Left lobe of liver (tissue), 2 donors: ENCODE data around the gene ACY1. TPM values are rescaled to one million over a fixed set of nuclear protein-coding genes. Genes with fewer than 3 reads are reported as not detected.

ENCODE experiments used
- ATAC-seq: fragments of 200-7000 bp; cut with Tn5 transposase; one replicate; pipeline ENCODE4 v1.9.1; 2020; ENCODE audit warnings: mild to moderate bottlenecking, moderate library complexity
- DNase-seq: peaks from one replicate; pipeline ENCODE4 v3.0.0-alpha.2; 2020; ENCODE audit warnings: low spot score
- total RNA-seq: library from RNA; stranded (reverse); gene quantifications from one replicate; pipeline ENCODE4 v1.2.1, GENCODE V29; 2021
- donor health status: DM: no; HTN: no; CAD: no; lungs with moderate emphysema.
- donor health status: DM: no; HTN: yes; CAD: no.

ACY1 gene
- 301 TPM for total RNA-seq

DNA sequence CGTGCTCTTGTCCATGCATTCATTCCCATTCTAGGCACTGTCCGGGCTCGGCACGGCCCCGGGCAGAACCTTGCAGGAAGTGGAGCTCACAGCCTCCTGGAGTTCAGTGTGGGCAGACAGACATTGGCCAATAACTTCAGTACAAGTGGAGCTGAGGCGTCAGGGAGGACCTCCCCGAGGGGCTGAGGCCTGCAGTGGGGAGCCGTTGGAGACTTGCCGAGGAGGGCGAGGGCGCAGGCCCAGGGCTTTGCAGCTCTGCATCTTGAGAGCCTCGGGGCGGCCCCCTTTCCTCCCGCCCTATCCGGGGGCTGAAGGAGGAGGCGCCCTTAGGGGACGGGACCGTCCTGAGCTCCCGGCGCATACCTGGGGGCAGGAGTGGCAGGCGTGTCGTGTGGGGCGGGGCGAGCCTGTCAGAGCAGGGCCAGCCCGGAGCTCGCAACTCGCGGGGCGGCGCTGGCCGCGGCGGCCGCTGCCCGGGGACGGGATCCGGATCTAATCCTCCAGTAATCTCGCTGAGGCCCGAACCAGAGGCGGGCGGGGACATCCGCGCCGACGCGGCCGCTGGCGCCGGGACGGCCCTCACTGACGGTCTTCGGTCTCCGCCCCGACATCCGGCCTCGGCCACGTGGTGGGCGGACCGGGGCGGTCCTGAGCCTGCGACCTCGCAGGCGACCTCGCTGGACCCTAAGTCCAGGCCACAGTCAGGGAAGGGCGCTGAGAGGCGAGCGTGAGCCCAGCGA, at the start of gene ACY1:
Gene ACY1 (plus strand): TSS at position 698 of the 740 bp plus-strand sequence. CDS start 530 bp downstream, outside the sequence.
- ATAC-seq: peak; percentile 83
- peak; percentile 98 for DNase-seq

- ATAC-seq: no peak
- no peak for DNase-seq
Measured at GRCh38 chr3:51934139-51934850, 49.0 kb upstream of the ACY1 start.

DNA sequence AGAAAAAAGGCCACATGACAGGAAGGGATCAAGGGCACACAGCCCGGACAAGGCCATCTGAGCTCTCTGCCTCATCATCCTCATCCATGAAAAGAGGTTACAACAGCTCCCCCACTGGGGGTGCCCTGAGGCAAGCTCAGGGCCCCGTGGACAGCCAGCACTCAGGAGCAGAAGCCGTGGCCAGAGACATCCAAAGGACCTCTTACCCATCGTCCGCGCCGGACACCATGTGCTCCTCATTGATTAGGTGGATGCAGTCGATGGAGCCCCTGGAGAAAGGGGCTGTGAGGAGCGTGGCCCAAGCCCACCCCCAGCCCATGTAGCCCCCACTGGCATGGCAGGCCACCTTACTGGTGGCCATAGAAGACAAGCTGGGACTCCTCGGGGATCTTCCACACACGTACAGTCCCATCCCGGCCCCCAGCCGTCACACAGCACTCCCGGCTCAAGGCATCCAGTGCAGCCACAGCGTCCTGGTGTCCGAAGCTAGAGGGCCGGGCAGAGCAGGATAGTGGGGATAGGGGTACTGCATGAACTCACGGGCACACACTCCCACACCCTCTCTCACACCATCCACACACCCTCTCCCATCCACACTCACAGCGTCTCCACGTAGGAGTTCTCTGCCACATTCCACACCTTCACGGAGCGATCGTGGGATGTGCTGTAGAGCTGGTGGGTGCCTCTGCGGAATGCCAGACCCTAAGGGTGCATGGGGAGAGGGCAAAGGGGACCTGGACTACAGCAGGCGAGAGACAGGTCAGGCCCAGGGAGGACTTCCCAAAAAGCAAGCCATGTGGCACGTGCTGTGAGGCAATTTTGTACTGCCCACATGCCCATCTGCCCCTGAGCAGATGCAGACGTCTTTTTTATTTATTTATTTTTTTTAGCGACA, 48.1 kb upstream of the ACY1 start:
- peak; percentile 15 for ATAC-seq
- no peak for DNase-seq

- DNase-seq (no peak), ATAC-seq (no peak)
Measured at GRCh38 chr3:51935886-51936755, 47.2 kb upstream of the ACY1 start.

- no peak for DNase-seq
- no peak for ATAC-seq
Measured at GRCh38 chr3:51937014-51937413, 46.3 kb upstream of the ACY1 start.

- no peak for ATAC-seq
Measured at GRCh38 chr3:51937611-51938450, 45.5 kb upstream of the ACY1 start.

DNA sequence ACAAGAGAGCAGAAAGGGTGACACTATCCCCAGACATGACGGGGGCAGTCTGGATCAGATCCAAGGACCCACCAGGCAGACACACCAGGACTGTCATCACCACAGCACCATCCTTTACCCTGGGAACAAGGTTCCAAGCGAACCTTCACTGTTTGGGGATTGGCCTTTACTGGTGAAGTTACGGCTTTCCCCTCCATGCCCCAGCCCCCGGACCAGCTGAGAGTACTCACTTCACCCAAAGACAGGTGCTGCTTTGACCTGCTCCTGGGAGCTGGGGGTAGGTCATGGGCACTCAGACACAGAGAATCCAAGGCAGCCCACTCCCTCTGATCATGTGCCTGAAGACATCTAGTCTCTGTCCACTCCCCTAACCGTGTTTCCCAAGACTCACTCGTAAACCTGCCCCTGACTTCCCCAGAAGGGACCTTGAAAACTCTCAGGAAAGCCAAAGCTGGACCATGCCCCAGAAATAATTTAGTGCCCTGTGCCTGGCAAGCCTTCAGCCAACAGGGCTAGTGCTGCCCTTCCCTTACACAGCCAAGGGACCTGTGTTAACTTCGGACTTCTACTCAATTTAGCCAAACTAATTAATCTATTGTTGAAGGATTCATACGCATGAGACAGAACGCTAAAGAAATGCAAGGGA, 44.4 kb upstream of the ACY1 start:
- DNase-seq (no peak), ATAC-seq (no peak)

More at GRCh38 chr3:51937611-51938450, 45.5 kb upstream of the ACY1 start:
- DNase-seq: no peak

DNA sequence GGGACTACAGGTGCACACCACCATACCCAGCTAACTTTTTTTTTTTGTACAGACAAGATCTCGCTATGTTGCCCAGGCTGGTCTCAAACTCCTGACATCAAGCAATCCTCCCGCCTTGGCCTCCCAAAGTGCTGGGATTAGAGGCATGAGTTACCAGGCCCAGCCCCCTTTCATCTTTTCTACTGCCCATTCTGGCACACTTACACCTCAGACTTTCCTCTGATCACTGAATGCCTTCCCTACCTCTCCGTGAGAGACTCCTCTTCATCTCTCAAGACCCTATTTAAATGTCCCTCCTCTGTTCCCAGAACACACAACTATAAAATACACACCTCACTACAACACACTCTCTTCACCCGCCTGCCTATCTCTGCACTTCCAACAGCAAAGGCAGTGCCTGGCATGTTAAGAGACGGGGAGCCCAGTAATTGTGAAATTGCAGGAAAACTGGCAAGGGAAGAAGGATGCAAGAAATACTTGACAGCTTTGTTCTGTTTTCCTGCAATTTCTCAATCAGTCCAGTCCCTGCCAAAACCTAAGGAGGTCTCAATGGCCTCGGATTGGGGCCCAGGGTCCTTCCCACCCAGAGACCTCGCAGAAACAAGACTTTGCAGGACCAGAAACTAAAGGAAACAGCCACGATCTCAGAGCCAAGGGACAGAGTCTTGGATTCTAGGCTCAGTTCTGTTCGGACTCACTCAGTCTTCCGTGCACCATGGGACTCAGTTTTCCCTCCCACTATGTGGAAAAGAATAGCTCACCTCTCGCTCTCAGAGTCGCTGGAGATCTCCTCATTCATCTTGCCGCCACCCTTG, 42.5 kb upstream of the ACY1 start:
- ATAC-seq (no peak), DNase-seq (no peak)

DNA sequence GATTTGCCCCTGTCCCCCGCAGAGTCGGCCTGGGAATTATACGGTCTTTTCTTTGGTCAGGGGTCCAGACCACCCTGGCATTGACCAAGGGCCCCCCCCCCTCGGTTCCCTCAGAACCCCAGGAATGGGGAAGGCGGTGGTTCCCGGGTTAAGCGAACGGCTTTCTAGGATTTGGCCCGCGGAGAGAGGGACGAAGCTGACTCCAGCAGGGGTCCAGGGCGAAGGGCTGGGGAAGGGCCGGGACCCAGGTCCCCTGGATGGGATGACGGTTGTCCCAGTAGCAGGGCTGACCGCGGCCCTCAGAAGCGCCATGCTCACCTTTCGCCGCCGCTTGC, 41.9 kb upstream of the ACY1 start:
- no peak for DNase-seq
- no peak for ATAC-seq

DNA sequence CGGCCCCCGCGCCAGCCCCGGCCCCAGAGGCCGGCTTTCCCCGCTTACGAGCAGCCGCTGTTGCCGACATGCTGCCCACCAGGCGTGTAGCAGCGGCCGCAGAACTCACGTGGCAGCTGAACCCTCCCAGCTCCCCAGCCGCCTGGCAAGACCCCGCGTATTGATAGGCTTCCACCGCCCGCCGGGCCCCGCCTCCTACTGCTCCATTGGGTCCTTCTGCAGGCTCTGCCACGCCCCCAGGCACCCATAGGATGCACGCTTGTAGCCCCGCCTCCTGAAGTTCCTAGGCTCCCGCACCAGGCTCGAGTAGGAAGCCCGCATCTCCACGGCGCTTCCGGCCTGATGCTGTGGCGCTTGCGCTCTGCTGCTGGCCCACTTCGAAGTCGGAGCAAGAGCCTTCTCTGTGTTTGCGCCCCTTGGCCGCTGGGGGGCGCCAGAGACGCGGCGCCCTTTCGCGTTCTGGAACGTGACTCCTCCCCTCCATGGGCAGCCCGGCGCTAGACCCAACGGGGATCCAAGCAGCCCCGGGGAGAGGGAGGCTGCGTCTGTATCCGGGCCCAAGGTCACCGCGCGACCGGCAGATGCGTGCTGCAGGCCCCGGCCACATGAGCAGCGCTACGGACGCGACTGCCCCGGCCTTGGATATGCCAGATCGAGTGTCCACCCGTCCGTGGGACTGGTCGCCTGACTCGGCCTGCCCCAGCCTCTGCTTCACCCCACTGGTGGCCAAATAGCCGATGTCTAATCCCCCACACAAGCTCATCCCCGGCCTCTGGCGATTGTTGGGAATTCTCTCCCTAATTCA, 41.3 kb upstream of the ACY1 start, which contains the start of the genes PARP3 and RRP9:
Gene PARP3 (plus strand): TSS at position 566 of the 805 bp plus-strand sequence. CDS start 993 bp downstream, outside the sequence.
Gene RRP9 (minus strand): TSS at position 107 of the 805 bp plus-strand sequence. CDS start 37 bp downstream, at position 70.
- peak; percentile 100 for DNase-seq
- peak; percentile 88 for ATAC-seq

- peak; percentile 71 for DNase-seq
- ATAC-seq: peak; percentile 60
Measured at GRCh38 chr3:51942603-51943450, 40.5 kb upstream of the ACY1 start.

DNA sequence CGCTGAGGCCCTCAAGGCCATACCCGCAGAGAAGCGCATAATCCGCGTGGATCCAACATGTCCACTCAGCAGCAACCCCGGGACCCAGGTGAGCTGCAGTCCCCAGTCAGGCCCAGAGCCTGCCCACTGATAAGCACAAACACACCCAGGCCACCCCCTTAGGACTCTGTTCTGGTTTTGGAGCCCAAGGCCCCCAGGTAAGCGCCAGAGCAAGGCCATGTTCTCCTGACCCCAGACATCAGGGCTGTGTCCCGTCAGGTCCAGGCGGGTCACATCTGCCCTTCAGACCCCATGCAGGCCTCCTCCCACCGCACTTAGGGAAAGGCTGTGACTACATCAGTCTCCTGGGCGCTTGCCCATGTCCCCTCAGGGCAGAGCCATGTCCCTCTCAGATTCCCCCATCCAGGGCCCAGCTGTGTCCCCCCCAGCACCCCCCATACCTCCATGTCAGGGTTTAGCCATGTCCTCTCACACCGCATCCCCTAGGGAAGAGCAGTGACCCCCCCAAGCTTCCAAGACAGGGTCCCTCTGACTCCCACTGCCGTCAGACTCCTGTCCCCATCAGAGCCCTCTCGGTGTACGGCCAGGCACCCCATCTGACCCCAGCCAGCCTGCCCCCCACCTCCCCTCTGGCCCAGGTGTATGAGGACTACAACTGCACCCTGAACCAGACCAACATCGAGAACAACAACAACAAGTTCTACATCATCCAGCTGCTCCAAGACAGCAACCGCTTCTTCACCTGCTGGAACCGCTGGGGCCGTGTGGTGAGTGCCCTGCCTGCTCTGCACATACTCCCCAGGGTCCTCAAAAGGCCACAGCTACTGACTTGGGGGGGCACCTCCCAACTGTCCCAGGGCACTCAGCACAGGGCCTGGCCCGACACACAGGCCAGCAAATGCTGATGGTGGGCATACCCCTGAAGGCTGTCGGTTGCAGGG, 39.6 kb upstream of the ACY1 start:
- DNase-seq (no peak), ATAC-seq (no peak)

GRCh38 chr3:51944451-51945021, 38.8 kb upstream of the ACY1 start:
- no peak for ATAC-seq
- no peak for DNase-seq

GRCh38 chr3:51945031-51945840, 38.1 kb upstream of the ACY1 start:
- no peak for DNase-seq
- no peak for ATAC-seq
